ENCODE data around the gene PSMD5. TPM values are rescaled to one million over a fixed set of nuclear protein-coding genes. Genes with fewer than 3 reads are reported as not detected.

The PSMD5 gene
- 10 to 100 TPM; 33.4 to 36.9 TPM for total RNA-seq
- long read RNA-seq, transcript PSMD5-201 (10 exons, 3,443 nt): major isoform, 79 of 87 reads
- long read RNA-seq, partial matches to known transcripts: 2 of 87 reads
- long read RNA-seq, other reads (novel, unspliced or antisense): 6 of 87 reads

GRCh38 chr9:120842685-120843485 is at the start of gene PSMD5:
PSMD5 (minus strand) TSS chr9:120842922; CDS start chr9:120842909, 13 bp downstream.
- DNase-seq: peak; percentile 98 to 99
- intact Hi-C loops (cut with DNase I, micrococcal nuclease): no loop called here
- peak; percentile 96 for ATAC-seq

GRCh38 chr9:120891884-120892747 is 49.4 kb upstream of the PSMD5 start:
- intact Hi-C loops (cut with DNase I, micrococcal nuclease): no loop called here
- no peak for DNase-seq
- peak; percentile 57 for ATAC-seq

- ATAC-seq: peak; percentile 39
- intact Hi-C loops (cut with DNase I, micrococcal nuclease): no loop called here
- DNase-seq: no peak
These were observed 48.6 kb upstream of the PSMD5 start for GRCh38 chr9:120891245-120891883.

- ATAC-seq (no peak), DNase-seq (no peak)
- intact Hi-C loops (cut with DNase I, micrococcal nuclease): no loop called here
These were observed 47.9 kb upstream of the PSMD5 start for GRCh38 chr9:120890320-120891244.

GRCh38 chr9:120889606-120890271 is 47.0 kb upstream of the PSMD5 start:
- intact Hi-C loops (cut with DNase I, micrococcal nuclease): no loop called here
- DNase-seq: no peak
- ATAC-seq: no peak

- no peak for DNase-seq
- intact Hi-C loops (cut with DNase I, micrococcal nuclease): no loop called here
- ATAC-seq: no peak
These were observed 45.9 kb upstream of the PSMD5 start for GRCh38 chr9:120888626-120889025.

- ATAC-seq (no peak), DNase-seq (no peak)
These were observed 43.8 kb upstream of the PSMD5 start for GRCh38 chr9:120886490-120886967.

GRCh38 chr9:120885958-120886357 is 43.2 kb upstream of the PSMD5 start:
- intact Hi-C loops (cut with DNase I, micrococcal nuclease): no loop called here
- no peak for DNase-seq
- ATAC-seq: peak; percentile 12

More at GRCh38 chr9:120886490-120886967, 43.8 kb upstream of the PSMD5 start:
- intact Hi-C loops (cut with DNase I, micrococcal nuclease): no loop called here

- DNase-seq (no peak), ATAC-seq (peak; percentile 95)
- intact Hi-C loops (cut with DNase I, micrococcal nuclease): no loop called here
These were observed 42.7 kb upstream of the PSMD5 start for GRCh38 chr9:120885457-120885856.

- intact Hi-C loops (cut with DNase I, micrococcal nuclease): no loop called here
- DNase-seq (no peak), ATAC-seq (no peak)
These were observed 40.9 kb upstream of the PSMD5 start for GRCh38 chr9:120883608-120883996.

- ATAC-seq (no peak), DNase-seq (no peak)
- intact Hi-C loops (cut with DNase I, micrococcal nuclease): no loop called here
These were observed 40.3 kb upstream of the PSMD5 start for GRCh38 chr9:120882935-120883607.

- intact Hi-C loops (cut with DNase I, micrococcal nuclease): no loop called here
- no peak for ATAC-seq
- no peak for DNase-seq
These were observed 36.7 kb upstream of the PSMD5 start for GRCh38 chr9:120879446-120879845.

- ATAC-seq: no peak
- DNase-seq: no peak
- intact Hi-C loops (cut with DNase I, micrococcal nuclease): no loop called here
These were observed 35.7 kb upstream of the PSMD5 start for GRCh38 chr9:120878188-120879130.

- peak; percentile 63 to 75 for DNase-seq
- intact Hi-C loops (cut with DNase I, micrococcal nuclease): no loop called here
- ATAC-seq: peak; percentile 35
These were observed 34.7 kb upstream of the PSMD5 start for GRCh38 chr9:120877276-120878034.

GRCh38 chr9:120876842-120877240 is 34.1 kb upstream of the PSMD5 start, which contains the start of gene PHF19:
PHF19 (minus strand) TSS chr9:120877188; CDS start chr9:120874741, 2,447 bp downstream.
- DNase-seq: peak in 1 of 2 donors; percentile 51
- intact Hi-C loops (cut with DNase I, micrococcal nuclease): no loop called here
- peak; percentile 17 for ATAC-seq

Data from left colon (tissue), 2 donors.